PC-3 (cell line): ENCODE data around the gene INSIG1. TPM values are rescaled to one million over a fixed set of nuclear protein-coding genes. Genes with fewer than 3 reads are reported as not detected.

Experiments used
- ATAC-seq: fragments of 200-7000 bp; cut with Tn5 transposase; 2 replicates; pipeline ENCODE4 v1.9.1; 2020; ENCODE audit warnings: mild to moderate bottlenecking, moderate library complexity
- BruUV-seq: library from RNA; stranded (reverse); fragments of 400-500 nt; replicated peaks from 2 replicates; lab custom pipeline; 2021; lab: Mats Ljungman, UMichigan
- CTCF ChIA-PET: fragments of 300-600 bp; sonication (Branson Sonifier 250); formaldehyde crosslinking; loops from one replicate; lab custom pipeline; 2022; ENCODE audit warnings: antibody characterized with exemption; lab: Charles Lee
- POLR2A ChIA-PET: fragments of 300-600 bp; sonication (Branson Sonifier 250); formaldehyde crosslinking; loops from one replicate; lab custom pipeline; 2022; ENCODE audit warnings: antibody characterized with exemption; ENCODE audit not compliant: unreplicated experiment; lab: Charles Lee
- DNase-seq: peaks from one replicate; pipeline ENCODE4 v3.0.0-alpha.2; 2015
- H2AFZ ChIP-seq: fragments of 300-600 bp; sonication (generic); 2 replicates; pipeline ENCODE4 v1.6.0; 2016; ENCODE audit warnings: antibody characterized with exemption, low read length
- H3F3A ChIP-seq: fragments of 300-600 bp; sonication (generic); one replicate; pipeline ENCODE4 v1.6.0; 2017; ENCODE audit warnings: antibody characterized with exemption, low read length, control low read depth, mild to moderate bottlenecking; ENCODE audit not compliant: unreplicated experiment
- H3K27ac ChIP-seq: fragments of 300-600 bp; sonication (generic); 2 replicates; pipeline ENCODE4 v1.5.1; 2016; ENCODE audit warnings: mild to moderate bottlenecking, low read length
- H3K27me3 ChIP-seq: fragments of 300-600 bp; sonication (generic); 2 replicates; pipeline ENCODE4 v1.6.1; 2016; ENCODE audit warnings: low read length, mixed read lengths
- H3K36me3 ChIP-seq: fragments of 300-600 bp; sonication (generic); 2 replicates; pipeline ENCODE4 v1.6.1; 2016; ENCODE audit warnings: low read depth, mixed run types, low read length, mixed read lengths
- H3K4me1 ChIP-seq: fragments of 300-600 bp; sonication (generic); 2 replicates; pipeline ENCODE4 v1.5.1; 2016; ENCODE audit warnings: low read length; ENCODE audit not compliant: insufficient read depth
- H3K4me2 ChIP-seq: fragments of 300-600 bp; sonication (generic); 2 replicates; pipeline ENCODE4 v1.6.0; 2016; ENCODE audit warnings: low read length
- H3K4me3 ChIP-seq: fragments of 300-600 bp; sonication (generic); 2 replicates; pipeline ENCODE4 v1.5.1; 2016; ENCODE audit warnings: mild to moderate bottlenecking, low read length, mixed read lengths
- H3K79me2 ChIP-seq: fragments of 300-600 bp; sonication (generic); 2 replicates; pipeline ENCODE4 v1.6.1; 2017; ENCODE audit warnings: low read length, mixed read lengths
- H3K9ac ChIP-seq: fragments of 300-600 bp; sonication (generic); 2 replicates; pipeline ENCODE4 v1.6.0; 2016; ENCODE audit warnings: mild to moderate bottlenecking, low read length
- H3K9me2 ChIP-seq: fragments of 300-600 bp; sonication (generic); replicated peaks from 2 replicates; pipeline ENCODE4 v1.6.1; 2016; ENCODE audit warnings: mixed run types, low read length, mixed read lengths
- H3K9me3 ChIP-seq: fragments of 300-600 bp; sonication (generic); 2 replicates; pipeline ENCODE4 v1.6.1; 2016; ENCODE audit warnings: low read length, mixed read lengths
- H4K20me1 ChIP-seq: fragments of 300-600 bp; sonication (generic); 2 replicates; pipeline ENCODE4 v1.6.1; 2016; ENCODE audit warnings: low read length, mixed read lengths
- EZH2 ChIP-seq: fragments of 300-600 bp; sonication (generic); IDR thresholded peaks from one replicate; pipeline ENCODE4 v1.6.1; 2017; ENCODE audit warnings: antibody characterized with exemption, mild to moderate bottlenecking, low read length; ENCODE audit not compliant: unreplicated experiment
- EZH2phosphoT487 ChIP-seq: fragments of 300-600 bp; sonication (generic); IDR thresholded peaks from 2 replicates; pipeline ENCODE4 v1.6.1; 2018; ENCODE audit warnings: mild to moderate bottlenecking, antibody characterized with exemption, low read length, borderline replicate concordance
- intact Hi-C: fragments of 100-400 bp; cut with micrococcal nuclease; formaldehyde crosslinking; loops from 2 replicates; pipeline ENCODE4 v1.9.0; 2023
- total RNA-seq: library from RNA; depleted of rRNA; stranded (reverse); fragments of >200 nt; gene quantifications from 2 replicates; pipeline ENCODE4 v1.2.3, GENCODE V29; 2014
- TF ChIP-seq, protein P1 (sequence below): fragments of 300-600 bp; sonication (generic); conservative IDR thresholded peaks from 2 replicates; pipeline ENCODE4 v1.5.1; 2017; ENCODE audit warnings: antibody characterized with exemption, low read depth, mild to moderate bottlenecking, low read length

Gene INSIG1
- total RNA-seq, 1 experiment from 2014 or later, result 83.3 TPM

DNA sequence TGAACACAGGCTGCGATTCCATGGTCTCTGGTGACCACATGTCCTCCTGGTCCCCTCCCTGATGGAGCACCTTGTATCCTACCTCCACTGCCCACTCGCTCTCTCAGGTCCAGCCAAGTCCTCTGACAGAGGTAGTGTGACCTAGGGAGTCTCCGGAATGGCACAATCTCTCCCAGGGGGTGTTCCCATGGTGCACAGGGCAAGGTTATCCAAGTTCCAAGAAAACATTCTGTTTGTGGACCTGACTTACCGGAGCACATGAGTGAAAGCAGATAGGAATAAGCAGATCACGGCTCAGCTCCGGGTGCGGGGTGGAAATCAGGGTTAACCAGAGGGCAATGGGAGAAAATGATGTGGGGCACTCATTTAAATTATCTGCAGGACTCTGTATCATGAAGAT, 45.8 kb upstream of the INSIG1 start:
- Histone ChIP-seq H3K9me3 (no peaks in the 10 kb centered on the region), H3F3A (no peaks in the 10 kb centered on the region), H3K9ac (no peak overlapping the region), H3K36me3 (no peaks in the 10 kb centered on the region), H2AFZ (no peak overlapping the region), H3K4me1 (peaks cover 11% of the 10 kb centered on the region; the same call in 1 of the 2 replicates), H3K4me3 (no peak overlapping the region), H3K4me2 (no peak overlapping the region), H3K79me2 (no peaks in the 10 kb centered on the region), H3K27ac (no peak overlapping the region), H4K20me1 (no peaks in the 10 kb centered on the region), H3K9me2 (no peaks in the 10 kb centered on the region), H3K27me3 (no peaks in the 10 kb centered on the region)
- POLR2A ChIA-PET, result no interaction called here
- ATAC-seq (no peak), DNase-seq (no peak)
- intact Hi-C loops, result loop anchor here (1.0 to 2.0 kb wide), 3 partner anchors 60 to 325 kb away; no protein-coding TSS in a partner anchor
- TF ChIP-seq, protein P1, sequence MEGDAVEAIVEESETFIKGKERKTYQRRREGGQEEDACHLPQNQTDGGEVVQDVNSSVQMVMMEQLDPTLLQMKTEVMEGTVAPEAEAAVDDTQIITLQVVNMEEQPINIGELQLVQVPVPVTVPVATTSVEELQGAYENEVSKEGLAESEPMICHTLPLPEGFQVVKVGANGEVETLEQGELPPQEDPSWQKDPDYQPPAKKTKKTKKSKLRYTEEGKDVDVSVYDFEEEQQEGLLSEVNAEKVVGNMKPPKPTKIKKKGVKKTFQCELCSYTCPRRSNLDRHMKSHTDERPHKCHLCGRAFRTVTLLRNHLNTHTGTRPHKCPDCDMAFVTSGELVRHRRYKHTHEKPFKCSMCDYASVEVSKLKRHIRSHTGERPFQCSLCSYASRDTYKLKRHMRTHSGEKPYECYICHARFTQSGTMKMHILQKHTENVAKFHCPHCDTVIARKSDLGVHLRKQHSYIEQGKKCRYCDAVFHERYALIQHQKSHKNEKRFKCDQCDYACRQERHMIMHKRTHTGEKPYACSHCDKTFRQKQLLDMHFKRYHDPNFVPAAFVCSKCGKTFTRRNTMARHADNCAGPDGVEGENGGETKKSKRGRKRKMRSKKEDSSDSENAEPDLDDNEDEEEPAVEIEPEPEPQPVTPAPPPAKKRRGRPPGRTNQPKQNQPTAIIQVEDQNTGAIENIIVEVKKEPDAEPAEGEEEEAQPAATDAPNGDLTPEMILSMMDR, result no peak
- TF ChIP-seq EZH2phosphoT487 (no peak), EZH2 (no peak)
- BruUV-seq, result no TSS peak
- CTCF ChIA-PET, result interaction anchor here (0.6 kb wide), 1 partner anchor 625 kb away, joined by 7 read pairs; no protein-coding TSS in a partner anchor

DNA sequence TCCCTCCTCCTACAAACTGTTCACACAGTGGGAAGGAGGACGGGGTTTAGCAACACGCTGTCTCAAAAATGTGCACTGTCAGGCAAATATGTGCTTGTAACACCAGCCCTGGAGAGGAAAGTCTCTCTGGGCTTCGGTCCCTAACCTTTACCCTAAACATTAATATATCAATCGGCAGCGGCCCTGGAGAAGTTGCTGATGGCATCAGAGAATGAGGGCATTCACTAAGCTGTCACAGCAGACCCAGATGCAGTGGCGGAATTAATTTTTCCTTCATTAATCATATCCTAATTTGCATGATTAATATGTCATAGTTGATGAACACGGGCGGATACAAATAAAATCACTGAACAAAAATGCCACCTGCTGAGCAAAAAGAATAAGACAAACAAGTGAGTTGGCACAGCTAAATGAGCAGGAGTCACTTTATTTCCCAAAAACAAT, 45.2 kb upstream of the INSIG1 start:
- DNase-seq (peak; percentile 29), ATAC-seq (peak; percentile 50)
- no peaks in the 10 kb centered on the region for H4K20me1 ChIP-seq
- peak overlapping the region; percentile 12; the same call in 1 of the 2 replicates for H3K4me2 ChIP-seq
- peaks cover 11% of the 10 kb centered on the region; the same call in 1 of the 2 replicates for H3K4me1 ChIP-seq
- no peak overlapping the region for H3K4me3 ChIP-seq
- intact Hi-C loops, result loop anchor here (1.0 to 2.0 kb wide), 3 partner anchors 60 to 325 kb away; no protein-coding TSS in a partner anchor
- no peaks in the 10 kb centered on the region for H3K9me2 ChIP-seq
- TF ChIP-seq, protein P1, result peak; percentile 47; the same call in 1 of the 2 replicates
- TF ChIP-seq EZH2phosphoT487 (no peak), EZH2 (no peak)
- H3K79me2 ChIP-seq, result no peaks in the 10 kb centered on the region
- ChIA-PET POLR2A (no interaction called here), CTCF (interaction anchor here (0.5 to 0.6 kb wide), 4 partner anchors 51 to 626 kb away, joined by 3 to 7 read pairs (median 3); no protein-coding TSS in a partner anchor)
- no peak overlapping the region for H3K27ac ChIP-seq
- no TSS peak for BruUV-seq
- no peaks in the 10 kb centered on the region for H3K36me3 ChIP-seq
- no peak overlapping the region for H3K9ac ChIP-seq
- H3K27me3 ChIP-seq, result no peaks in the 10 kb centered on the region
- H3F3A ChIP-seq, result no peaks in the 10 kb centered on the region
- H3K9me3 ChIP-seq, result no peaks in the 10 kb centered on the region
- 0 out of 2 replicates have a peak overlapping the region, but pooled peaks have one; percentile 11 for H2AFZ ChIP-seq

DNA sequence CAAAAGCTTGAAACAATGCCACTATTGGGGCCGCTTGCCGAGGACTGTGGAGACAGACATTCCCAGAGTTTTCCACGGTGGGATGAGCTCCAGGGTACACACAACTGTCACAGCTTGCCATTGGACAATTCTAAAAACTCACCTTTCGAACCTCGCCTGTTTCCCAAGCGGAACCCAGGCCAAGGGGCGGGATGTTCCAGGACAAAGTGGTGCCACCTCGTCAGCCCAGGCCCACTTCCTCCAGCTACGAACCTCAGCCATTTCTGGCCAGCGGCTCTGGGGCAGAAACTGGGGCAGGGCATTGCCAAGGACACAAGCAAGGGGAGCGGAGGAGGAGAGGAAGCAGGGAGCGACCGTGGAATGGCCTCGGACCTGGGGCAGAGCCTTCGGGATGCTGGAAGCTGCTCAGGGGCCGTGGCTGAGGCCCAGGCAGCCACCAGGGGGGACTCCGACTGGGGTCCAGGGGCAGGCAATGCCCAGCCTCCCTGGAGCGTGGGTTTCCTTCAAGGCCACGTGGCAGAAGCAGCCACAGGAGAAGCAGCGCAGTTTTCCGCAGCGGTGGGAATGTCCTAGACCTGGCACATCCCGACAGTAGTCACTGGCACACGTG, 44.7 kb upstream of the INSIG1 start:
- intact Hi-C loops, result loop anchor here (1.0 to 2.0 kb wide), 3 partner anchors 61 to 326 kb away; no protein-coding TSS in a partner anchor

More for the DNA sequence above, 44.7 kb upstream of the INSIG1 start:
- Histone ChIP-seq H3F3A (no peaks in the 10 kb centered on the region), H3K27ac (no peak overlapping the region), H2AFZ (peak overlapping the region; percentile 11; the same call in 1 of the 2 replicates), H3K27me3 (no peaks in the 10 kb centered on the region), H3K9me3 (no peaks in the 10 kb centered on the region), H3K4me1 (peaks cover 14% of the 10 kb centered on the region), H3K4me2 (peak overlapping the region; percentile 12), H3K4me3 (no peak overlapping the region), H4K20me1 (no peaks in the 10 kb centered on the region), H3K9me2 (no peaks in the 10 kb centered on the region), H3K9ac (no peak overlapping the region), H3K79me2 (no peaks in the 10 kb centered on the region), H3K36me3 (no peaks in the 10 kb centered on the region)
- ATAC-seq (peak; percentile 20), DNase-seq (no peak)
- no TSS peak for BruUV-seq
- ChIA-PET CTCF (interaction anchor here (0.6 kb wide), 2 partner anchors 52 to 92 kb away, joined by 3 read pairs; no protein-coding TSS in a partner anchor), POLR2A (no interaction called here)
- TF ChIP-seq, protein P1, result no peak
- TF ChIP-seq EZH2phosphoT487 (no peak), EZH2 (no peak)
